GM21786 (cell line): Measurements from ENCODE around the gene C1QTNF3.
"Not testable (repeated sequence)": the region's sequence is repeated elsewhere in the genome, so short reads cannot be mapped to it uniquely, and the experiment has no call there.

ENCODE experiments used
- ATAC-seq: cut with Tn5 transposase; IDR thresholded peaks from one replicate; pipeline ENCODE4 v1.9.1; 2021; ENCODE audit not compliant: unreplicated experiment

The C1QTNF3 gene

DNA sequence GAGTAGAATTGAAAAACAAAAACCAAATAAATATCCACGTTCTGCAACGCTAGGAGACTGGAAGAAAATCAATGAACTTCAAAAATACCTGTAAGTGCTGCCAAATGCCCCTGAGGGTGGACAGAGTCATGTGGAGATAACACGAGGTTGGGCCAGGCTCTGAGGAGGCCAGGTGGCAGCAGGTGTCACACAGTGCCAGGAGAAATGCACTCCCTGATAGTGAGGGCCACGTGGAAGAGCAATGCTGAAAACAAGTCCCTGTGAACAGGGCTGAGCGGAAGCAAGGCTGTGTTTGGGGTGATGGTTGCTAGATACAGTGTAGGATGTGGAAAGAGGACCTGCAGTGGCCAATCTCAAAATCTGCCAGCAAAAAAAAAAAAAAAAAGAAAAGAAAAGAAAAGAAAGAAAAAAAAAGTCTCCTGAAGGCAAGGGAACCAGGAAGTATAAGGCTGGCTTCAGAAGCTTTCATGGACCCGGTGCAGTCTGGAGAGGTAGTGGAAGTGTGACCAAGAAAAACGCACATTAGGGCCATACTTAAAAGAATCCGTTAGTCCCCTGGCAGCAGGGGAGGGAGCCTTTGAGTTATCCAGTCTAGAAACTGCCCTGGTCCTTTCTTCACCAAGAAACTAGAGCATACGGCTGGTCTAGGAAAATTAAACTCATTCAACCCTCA, 16.8 kb downstream of the C1QTNF3 start:
- no peak for ATAC-seq

DNA sequence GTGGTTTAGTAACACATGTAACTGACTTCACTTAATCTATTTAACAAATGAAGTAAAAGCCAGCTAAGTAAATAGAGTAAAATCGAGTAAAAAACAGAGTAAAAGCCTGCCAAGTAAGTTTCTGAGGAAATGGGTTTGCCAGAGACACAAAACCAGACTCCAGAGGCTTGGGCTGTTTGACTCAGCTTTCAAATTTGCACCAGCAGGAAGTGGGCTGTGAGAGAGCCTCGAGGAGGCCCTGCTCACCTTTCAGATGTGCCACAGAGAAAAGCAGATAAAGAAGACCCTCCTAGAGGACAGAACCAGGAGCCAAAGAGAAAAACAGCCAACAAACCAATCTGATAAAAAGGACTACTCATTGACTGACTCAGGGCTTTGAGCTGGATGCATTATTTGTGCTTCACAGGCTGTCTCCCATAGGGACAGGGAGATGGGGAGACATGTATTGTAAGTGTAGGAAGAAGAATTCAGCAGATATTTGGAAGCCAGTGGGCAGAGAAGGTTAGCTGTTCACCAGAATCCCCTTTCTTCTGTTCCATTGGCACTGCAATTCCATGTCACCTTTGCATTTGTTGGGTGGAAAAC, 20.8 kb downstream of the C1QTNF3 start:
- ATAC-seq: peak; percentile 96

DNA sequence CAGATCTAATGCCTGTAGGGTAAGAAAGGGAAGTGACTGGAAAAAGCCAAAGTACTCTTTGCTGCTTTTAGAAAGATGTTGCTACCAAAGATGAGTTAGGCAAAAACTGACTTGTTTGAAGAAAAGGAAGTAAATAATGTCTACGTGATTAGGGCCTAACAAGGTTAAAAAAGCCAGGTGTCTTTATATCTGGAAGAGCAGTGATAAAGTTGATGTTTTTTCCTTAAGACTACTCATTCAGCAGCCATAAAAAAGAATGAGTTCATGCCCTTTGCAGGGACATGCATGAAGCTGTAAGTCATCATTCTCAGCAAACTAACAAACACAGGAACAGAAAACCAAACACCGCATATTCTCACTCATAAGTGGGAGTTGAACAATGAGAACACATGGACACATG, 21.7 kb downstream of the C1QTNF3 start:
- ATAC-seq: no peak

DNA sequence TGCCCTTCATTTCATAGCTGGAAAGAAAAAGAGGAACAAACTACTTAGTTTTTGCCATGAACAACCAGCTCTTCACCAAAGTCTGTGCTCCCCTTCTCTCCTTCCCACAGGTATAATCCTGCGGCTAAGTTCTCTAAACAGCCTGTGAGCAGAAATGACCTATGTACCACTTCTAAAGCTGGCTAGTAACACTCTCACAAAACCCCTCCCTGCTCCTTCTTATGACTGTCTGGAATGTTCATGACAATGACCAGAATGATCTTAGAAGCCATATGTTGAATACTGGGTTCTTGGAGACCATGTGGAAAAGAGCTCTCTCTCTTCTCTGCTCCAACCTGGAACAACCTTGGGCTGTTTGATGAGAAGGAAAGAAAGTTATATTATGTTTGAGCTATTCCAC, 22.3 kb downstream of the C1QTNF3 start:
- no peak for ATAC-seq

DNA sequence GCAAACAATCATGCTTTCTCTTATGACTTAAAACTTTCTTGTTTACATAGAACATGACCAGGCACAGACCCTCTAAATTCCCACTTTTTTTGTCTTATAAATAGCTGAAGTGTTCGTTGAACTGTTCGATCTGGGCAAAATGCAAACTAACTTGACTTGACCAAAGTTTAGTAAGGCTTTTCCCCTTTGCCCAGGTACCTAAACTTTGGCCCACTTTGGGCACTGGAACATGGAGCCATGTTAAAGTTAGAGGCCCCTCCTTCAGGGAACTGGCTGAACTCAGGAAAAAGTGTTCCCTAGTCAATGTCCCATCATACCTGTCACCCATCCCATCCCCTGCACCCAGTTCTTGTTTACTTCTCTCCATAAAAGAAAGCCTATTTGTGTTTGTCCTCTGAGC, 25.8 kb downstream of the C1QTNF3 start:
- no peak for ATAC-seq

- ATAC-seq: no peak
Observed at GRCh38 chr5:34016750-34017149, 26.3 kb downstream of the C1QTNF3 start.

DNA sequence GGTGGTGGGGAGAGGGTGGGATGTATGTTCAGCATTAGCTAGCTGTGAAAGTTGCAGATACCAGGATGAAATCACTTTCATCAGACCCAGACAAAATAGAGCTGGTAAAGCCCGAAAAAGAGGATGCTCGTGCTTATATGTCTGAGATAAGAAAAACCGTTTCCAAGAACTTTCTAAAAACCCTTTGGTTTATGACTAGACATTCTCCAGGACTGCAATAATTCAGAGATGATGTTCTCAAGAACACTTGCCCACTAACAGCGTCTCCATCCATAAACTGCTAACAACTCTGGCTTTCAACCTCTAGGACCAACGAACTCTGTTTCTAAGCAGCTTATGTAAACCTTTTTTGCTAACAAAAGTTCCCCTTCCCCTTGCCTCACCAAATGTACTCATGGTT, 26.8 kb downstream of the C1QTNF3 start:
- no peak for ATAC-seq

- no peak for ATAC-seq
Observed at GRCh38 chr5:34015120-34015822, 27.7 kb downstream of the C1QTNF3 start.

DNA sequence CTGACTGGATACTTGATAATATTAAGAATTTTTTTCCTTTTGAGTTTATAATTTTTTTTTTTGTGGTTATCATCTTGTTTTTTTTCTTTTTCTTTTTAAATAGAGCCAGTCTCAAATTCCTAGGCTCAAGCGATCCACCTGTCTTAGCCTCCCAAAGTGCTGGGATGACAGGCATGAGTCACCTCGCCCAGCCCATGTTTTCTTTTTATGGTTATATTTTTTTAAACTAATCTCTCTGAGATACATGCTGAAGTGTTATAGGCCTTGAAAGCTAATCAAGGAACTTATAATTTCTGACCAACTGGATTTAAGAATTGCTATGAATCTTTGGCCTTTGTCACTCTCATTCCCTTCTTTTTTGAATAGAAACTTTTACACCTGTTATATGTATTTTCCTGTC, 28.4 kb downstream of the C1QTNF3 start:
- no peak for ATAC-seq

GRCh38 chr5:34013547-34013946, 29.5 kb downstream of the C1QTNF3 start:
- no peak for ATAC-seq

DNA sequence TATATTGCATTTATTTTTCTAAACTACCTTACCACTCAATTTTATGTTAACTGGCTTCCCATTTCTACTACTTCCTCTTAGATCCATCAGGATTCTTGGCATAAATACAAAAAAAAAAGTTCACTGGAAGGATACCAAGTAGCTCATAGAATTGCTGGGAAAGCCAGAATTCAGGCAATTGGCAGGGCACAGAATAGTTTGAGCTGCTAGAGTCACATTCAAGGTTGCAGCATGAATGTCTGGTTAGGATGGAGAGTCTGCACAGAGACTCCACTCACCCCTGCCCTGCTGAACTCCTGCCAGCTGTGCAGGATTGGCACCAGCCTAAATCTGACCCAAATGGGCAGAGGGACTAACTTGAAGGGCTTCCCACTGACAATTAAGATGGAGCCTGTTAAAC, 30.2 kb downstream of the C1QTNF3 start:
- no peak for ATAC-seq

- ATAC-seq: no peak
Observed at GRCh38 chr5:34011536-34011935, 31.5 kb downstream of the C1QTNF3 start.

GRCh38 chr5:34010146-34010545, 32.9 kb downstream of the C1QTNF3 start:
- not testable (repeated sequence) for ATAC-seq

- no peak for ATAC-seq
Observed at GRCh38 chr5:34009610-34010009, 33.4 kb downstream of the C1QTNF3 start.

GRCh38 chr5:34008802-34009201, 34.2 kb downstream of the C1QTNF3 start:
- no peak for ATAC-seq

- peak; percentile 86 for ATAC-seq
Observed at GRCh38 chr5:34007621-34008600, 35.1 kb downstream of the C1QTNF3 start, which contains the start of gene AMACR. AMACR (minus strand) TSS chr5:34008050; CDS start chr5:34008019, 31 bp downstream.

GRCh38 chr5:34007201-34007620, 35.8 kb downstream of the C1QTNF3 start:
- ATAC-seq: no peak

GRCh38 chr5:34005681-34006080, 37.3 kb downstream of the C1QTNF3 start:
- ATAC-seq: no peak

- ATAC-seq: no peak
Observed at GRCh38 chr5:34005211-34005610, 37.8 kb downstream of the C1QTNF3 start.

DNA sequence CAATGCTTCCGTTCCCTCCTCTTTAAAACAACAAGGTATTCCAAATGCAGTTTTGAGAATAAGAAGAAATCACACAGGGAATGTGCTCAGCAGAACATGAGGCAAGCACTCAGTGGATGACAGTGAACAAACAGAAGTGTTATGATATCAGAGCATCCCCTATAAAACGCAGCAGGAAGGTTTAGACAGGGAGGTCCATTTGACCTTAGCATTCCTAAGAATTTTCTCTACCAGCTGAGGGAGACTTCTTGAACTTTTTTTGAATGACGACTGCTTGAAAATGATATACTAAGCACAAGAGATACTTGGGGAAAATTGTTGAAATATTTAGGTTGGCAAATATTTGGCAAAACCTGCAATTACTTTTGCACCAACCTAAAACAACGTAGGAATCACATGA, 39.1 kb downstream of the C1QTNF3 start:
- ATAC-seq: no peak
